GM23338 (cell line): ENCODE results near the gene ATXN7L2. TPM values are rescaled to one million over a fixed set of nuclear protein-coding genes. Genes with fewer than 3 reads are reported as not detected.

Experiments used
- ATAC-seq: fragments of 200-7000 bp; cut with Tn5 transposase; 3 replicates; pipeline ENCODE4 v1.9.1; 2020
- DNase-seq: peaks from one replicate; pipeline ENCODE4 v3.0.0-alpha.2; 2015; ENCODE audit warnings: low spot score
- H2AFZ ChIP-seq: fragments of 200-600 bp; sonication (generic); 2 replicates; pipeline ENCODE4 v1.8.0; 2016; ENCODE audit warnings: antibody characterized with exemption, mild to moderate bottlenecking, moderate library complexity
- H3F3A ChIP-seq: fragments of 200-600 bp; sonication (generic); replicated peaks from 2 replicates; pipeline ENCODE4 v1.8.0; 2017; ENCODE audit warnings: antibody characterized with exemption, mixed run types, low read depth
- H3K27ac ChIP-seq: fragments of 200-600 bp; sonication (generic); 2 replicates; pipeline ENCODE4 v1.6.1; 2016; ENCODE audit warnings: low read depth
- H3K27me3 ChIP-seq: fragments of 200-600 bp; sonication (generic); 2 replicates; pipeline ENCODE4 v1.8.0; 2016; ENCODE audit warnings: mild to moderate bottlenecking, mixed run types, moderate library complexity; ENCODE audit not compliant: insufficient read depth
- H3K36me3 ChIP-seq: fragments of 200-600 bp; sonication (generic); 2 replicates; pipeline ENCODE4 v1.8.0; 2016; ENCODE audit warnings: mild to moderate bottlenecking; ENCODE audit not compliant: insufficient read depth
- H3K4me1 ChIP-seq: fragments of 200-600 bp; sonication (generic); 2 replicates; pipeline ENCODE4 v1.8.0; 2016; ENCODE audit warnings: mild to moderate bottlenecking, moderate library complexity; ENCODE audit not compliant: insufficient read depth
- H3K4me2 ChIP-seq: fragments of 200-600 bp; sonication (generic); 2 replicates; pipeline ENCODE4 v1.7.1; 2017; ENCODE audit warnings: mixed run types
- H3K4me3 ChIP-seq: fragments of 200-600 bp; sonication (generic); 2 replicates; pipeline ENCODE4 v1.6.1; 2016; ENCODE audit warnings: mixed run types
- H3K79me2 ChIP-seq: fragments of 200-600 bp; sonication (generic); replicated peaks from 2 replicates; pipeline ENCODE4 v1.8.0; 2017; ENCODE audit warnings: mild to moderate bottlenecking; ENCODE audit not compliant: insufficient read depth
- H3K9me2 ChIP-seq: fragments of 200-600 bp; sonication (generic); 2 replicates; pipeline ENCODE4 v1.8.0; 2017; ENCODE audit not compliant: insufficient read depth
- H4K20me1 ChIP-seq: fragments of 200-600 bp; sonication (generic); replicated peaks from 2 replicates; pipeline ENCODE4 v1.8.0; 2017; ENCODE audit warnings: mild to moderate bottlenecking; ENCODE audit not compliant: insufficient read depth
- H3K27ac Mint-ChIP-seq: 2 replicates; pipeline ENCODE4 v1.8.0; 2020; ENCODE audit warnings: inconsistent platforms, mild to moderate bottlenecking, moderate library complexity, mixed read lengths
- H3K27me3 Mint-ChIP-seq: 3 replicates; pipeline ENCODE4 v1.8.0; 2022; ENCODE audit warnings: low read depth, mild to moderate bottlenecking, moderate library complexity, mixed read lengths, inconsistent platforms; ENCODE audit not compliant: insufficient read depth, poor library complexity
- H3K36me3 Mint-ChIP-seq: 3 replicates; pipeline ENCODE4 v1.8.0; 2021; ENCODE audit warnings: low read depth, mild to moderate bottlenecking, inconsistent platforms, moderate library complexity, mixed read lengths
- H3K4me1 Mint-ChIP-seq: 3 replicates; pipeline ENCODE4 v1.8.0; 2020; ENCODE audit warnings: mild to moderate bottlenecking, inconsistent platforms, mixed read lengths
- H3K4me3 Mint-ChIP-seq: 3 replicates; pipeline ENCODE4 v1.8.0; 2021; ENCODE audit warnings: moderate library complexity, mild to moderate bottlenecking, inconsistent platforms, mixed read lengths
- H3K9me3 Mint-ChIP-seq: 3 replicates; pipeline ENCODE4 v1.8.0; 2020; ENCODE audit warnings: moderate library complexity, mild to moderate bottlenecking, inconsistent platforms, mixed read lengths
- CREB1 ChIP-seq: fragments of 250-450 bp; sonication (Bioruptor Pico); IDR thresholded peaks from 2 replicates; pipeline ENCODE4 v1.5.0; 2020; ENCODE audit warnings: low read depth, mild to moderate bottlenecking, moderate library complexity
- ETS1 ChIP-seq: IDR thresholded peaks from 2 replicates; pipeline ENCODE4 v1.6.1; 2016; ENCODE audit warnings: antibody characterized with exemption
- EZH2 ChIP-seq: fragments of 200-600 bp; sonication (generic); IDR thresholded peaks from one replicate; pipeline ENCODE4 v1.8.0; 2017; ENCODE audit warnings: antibody characterized with exemption, mild to moderate bottlenecking, low read depth; ENCODE audit not compliant: unreplicated experiment
- EZH2phosphoT487 ChIP-seq: fragments of 200-600 bp; sonication (generic); IDR thresholded peaks from one replicate; pipeline ENCODE4 v1.8.1; 2018; ENCODE audit warnings: antibody characterized with exemption; ENCODE audit not compliant: unreplicated experiment
- JUNB ChIP-seq: IDR thresholded peaks from one replicate; pipeline ENCODE4 v1.6.1; 2016; ENCODE audit warnings: antibody characterized with exemption; ENCODE audit not compliant: unreplicated experiment
- NANOG ChIP-seq: IDR thresholded peaks from 2 replicates; pipeline ENCODE4 v1.6.1; 2016; ENCODE audit warnings: antibody characterized with exemption, borderline replicate concordance
- POLR2AphosphoS5 ChIP-seq: IDR thresholded peaks from 2 replicates; pipeline ENCODE4 v1.6.1; 2016; ENCODE audit warnings: antibody characterized with exemption, low read depth
- ZNF114 ChIP-seq: fragments of 250-450 bp; sonication (Bioruptor Pico); IDR thresholded peaks from 2 replicates; pipeline ENCODE4 v1.5.0; 2020; ENCODE audit warnings: mild to moderate bottlenecking, moderate library complexity
- ZNF462 ChIP-seq: fragments of 250-450 bp; sonication (Bioruptor Pico); IDR thresholded peaks from 2 replicates; pipeline ENCODE4 v1.5.0; 2020; ENCODE audit warnings: mild to moderate bottlenecking, moderate library complexity
- polyA plus RNA-seq: library from polyadenylated mRNA; unstranded; fragments of >200 nt; fragmentation: Nextera tagmentation; extraction: Ambion mirVana; gene quantifications from 2 replicates; pipeline ENCODE4 v1.2.1, GENCODE V29; 2016
- total RNA-seq: library from RNA; depleted of rRNA; stranded (reverse); fragments of >200 nt; shearing (Covaris generic); gene quantifications from 2 replicates; pipeline ENCODE4 v1.2.3, GENCODE V29; 2014
- TF ChIP-seq, protein P1 (sequence below): IDR thresholded peaks from one replicate; pipeline ENCODE4 v1.6.1; 2018; ENCODE audit warnings: antibody characterized with exemption; ENCODE audit not compliant: unreplicated experiment

ATXN7L2 gene
- total and polyA plus RNA-seq, 2 experiments from 2014 or later: 8.0 to 9.9 TPM

- no peaks in the 10 kb centered on the region for H3F3A ChIP-seq
- no peaks in the 10 kb centered on the region for H3K27me3 ChIP-seq
- H4K20me1 ChIP-seq: no peaks in the 10 kb centered on the region
- H3K4me2 ChIP-seq: no peak overlapping the region
- H3K27ac ChIP-seq: no peak overlapping the region
- H3K36me3 Mint-ChIP-seq: no peaks in the 10 kb centered on the region
- TF ChIP-seq ZNF114 (CRISPR knock-in tag): no peak
- TF ChIP-seq EZH2phosphoT487: no peak
- TF ChIP-seq EZH2: no peak
- no peak for TF ChIP-seq POLR2AphosphoS5
- no peak for TF ChIP-seq ETS1
- H3K27me3 Mint-ChIP-seq: no peaks in the 10 kb centered on the region
- no peaks in the 10 kb centered on the region for H3K36me3 ChIP-seq
- no peaks in the 10 kb centered on the region for H3K9me3 Mint-ChIP-seq
- no peak overlapping the region for H3K4me3 Mint-ChIP-seq
- H3K79me2 ChIP-seq: no peaks in the 10 kb centered on the region
- no peak overlapping the region for H2AFZ ChIP-seq
- ATAC-seq: no peak
- DNase-seq: no peak
- no peaks in the 10 kb centered on the region; the same call in 1 of the 2 replicates for H3K4me1 ChIP-seq
- no peak overlapping the region for H3K27ac Mint-ChIP-seq
- no peaks in the 10 kb centered on the region for H3K4me1 Mint-ChIP-seq
- peaks cover under 1% of the 10 kb centered on the region; the same call in 1 of the 2 replicates for H3K9me2 ChIP-seq
- H3K4me3 ChIP-seq: no peak overlapping the region
Observed at GRCh38 chr1:109443476-109443875, 40.2 kb upstream of the ATXN7L2 start.

- H3K4me2 ChIP-seq: no peak overlapping the region
- ATAC-seq (no peak), DNase-seq (no peak)
- no peaks in the 10 kb centered on the region for H3K36me3 ChIP-seq
- no peaks in the 10 kb centered on the region for H3K9me2 ChIP-seq
- H3K9me3 Mint-ChIP-seq: no peaks in the 10 kb centered on the region
- no peak overlapping the region for H2AFZ ChIP-seq
- H3K27me3 ChIP-seq: no peaks in the 10 kb centered on the region
- no peaks in the 10 kb centered on the region for H4K20me1 ChIP-seq
- no peaks in the 10 kb centered on the region for H3K4me1 Mint-ChIP-seq
- H3K4me3 ChIP-seq: no peak overlapping the region
- no peak overlapping the region for H3K27ac ChIP-seq
- no peak overlapping the region for H3K27ac Mint-ChIP-seq
- no peaks in the 10 kb centered on the region for H3F3A ChIP-seq
- no peak overlapping the region for H3K4me3 Mint-ChIP-seq
- H3K79me2 ChIP-seq: no peaks in the 10 kb centered on the region
- no peaks in the 10 kb centered on the region for H3K36me3 Mint-ChIP-seq
- no peaks in the 10 kb centered on the region for H3K27me3 Mint-ChIP-seq
- no peaks in the 10 kb centered on the region; the same call in 1 of the 2 replicates for H3K4me1 ChIP-seq
- TF ChIP-seq, protein P1, sequence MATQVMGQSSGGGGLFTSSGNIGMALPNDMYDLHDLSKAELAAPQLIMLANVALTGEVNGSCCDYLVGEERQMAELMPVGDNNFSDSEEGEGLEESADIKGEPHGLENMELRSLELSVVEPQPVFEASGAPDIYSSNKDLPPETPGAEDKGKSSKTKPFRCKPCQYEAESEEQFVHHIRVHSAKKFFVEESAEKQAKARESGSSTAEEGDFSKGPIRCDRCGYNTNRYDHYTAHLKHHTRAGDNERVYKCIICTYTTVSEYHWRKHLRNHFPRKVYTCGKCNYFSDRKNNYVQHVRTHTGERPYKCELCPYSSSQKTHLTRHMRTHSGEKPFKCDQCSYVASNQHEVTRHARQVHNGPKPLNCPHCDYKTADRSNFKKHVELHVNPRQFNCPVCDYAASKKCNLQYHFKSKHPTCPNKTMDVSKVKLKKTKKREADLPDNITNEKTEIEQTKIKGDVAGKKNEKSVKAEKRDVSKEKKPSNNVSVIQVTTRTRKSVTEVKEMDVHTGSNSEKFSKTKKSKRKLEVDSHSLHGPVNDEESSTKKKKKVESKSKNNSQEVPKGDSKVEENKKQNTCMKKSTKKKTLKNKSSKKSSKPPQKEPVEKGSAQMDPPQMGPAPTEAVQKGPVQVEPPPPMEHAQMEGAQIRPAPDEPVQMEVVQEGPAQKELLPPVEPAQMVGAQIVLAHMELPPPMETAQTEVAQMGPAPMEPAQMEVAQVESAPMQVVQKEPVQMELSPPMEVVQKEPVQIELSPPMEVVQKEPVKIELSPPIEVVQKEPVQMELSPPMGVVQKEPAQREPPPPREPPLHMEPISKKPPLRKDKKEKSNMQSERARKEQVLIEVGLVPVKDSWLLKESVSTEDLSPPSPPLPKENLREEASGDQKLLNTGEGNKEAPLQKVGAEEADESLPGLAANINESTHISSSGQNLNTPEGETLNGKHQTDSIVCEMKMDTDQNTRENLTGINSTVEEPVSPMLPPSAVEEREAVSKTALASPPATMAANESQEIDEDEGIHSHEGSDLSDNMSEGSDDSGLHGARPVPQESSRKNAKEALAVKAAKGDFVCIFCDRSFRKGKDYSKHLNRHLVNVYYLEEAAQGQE: no peak
- TF ChIP-seq EZH2: no peak
- TF ChIP-seq CREB1: no peak
- no peak for TF ChIP-seq JUNB
- no peak for TF ChIP-seq ZNF462 (CRISPR knock-in tag)
- TF ChIP-seq NANOG: no peak
Observed at GRCh38 chr1:109444346-109444745, 39.4 kb upstream of the ATXN7L2 start.
